HFFc6 (cell line): Measurements from ENCODE around the gene RHOBTB3. TPM values are rescaled to one million over a fixed set of nuclear protein-coding genes. Genes with fewer than 3 reads are reported as not detected.
A peak's percentile ranks its signal among the peaks of the same experiment; 100 is the strongest.

Experiments
- DNase-seq: peaks from one replicate; pipeline ENCODE4 v3.0.0-alpha.2; 2018
- H3K27ac Mint-ChIP-seq: 2 replicates; pipeline ENCODE4 v1.8.0; 2020; ENCODE audit warnings: mild to moderate bottlenecking, mixed read lengths
- H3K27me3 Mint-ChIP-seq: 2 replicates; pipeline ENCODE4 v1.8.0; 2021; ENCODE audit warnings: mild to moderate bottlenecking, moderate library complexity, mixed read lengths; ENCODE audit not compliant: insufficient read depth
- H3K36me3 Mint-ChIP-seq: 2 replicates; pipeline ENCODE4 v1.8.0; 2021; ENCODE audit warnings: low read depth, mixed read lengths
- H3K4me1 Mint-ChIP-seq: 2 replicates; pipeline ENCODE4 v1.8.0; 2020; ENCODE audit warnings: low read depth, mixed read lengths
- H3K4me3 Mint-ChIP-seq: 2 replicates; pipeline ENCODE4 v1.8.0; 2020; ENCODE audit warnings: mild to moderate bottlenecking, moderate library complexity, mixed read lengths
- H3K9me3 Mint-ChIP-seq: 2 replicates; pipeline ENCODE4 v1.8.0; 2020; ENCODE audit warnings: mild to moderate bottlenecking, mixed read lengths
- CTCF ChIP-seq: fragments of 200-600 bp; sonication (generic); IDR thresholded peaks from 2 replicates; pipeline ENCODE4 v1.5.0; 2021; ENCODE audit warnings: antibody characterized with exemption, mild to moderate bottlenecking
- total RNA-seq, 6 experiments: library from RNA; stranded (reverse); fragmentation: NEBNext Ultra II Directional; extraction: Animal tissue kit (Norgen Biotek cat#: 25700); gene quantifications; 2 replicates in 1 of 6; 3 replicates in 5 of 6; pipeline ENCODE4 v1.2.3, GENCODE V29; 2021

Gene RHOBTB3
- total RNA-seq, 6 experiments from 2014 or later, result 110 to 184 (median 160) TPM

GRCh38 chr5:95725071-95725820 lies 5.9 kb upstream of the RHOBTB3 start:
- DNase-seq, result no peak
- no peaks in the 10 kb centered on the region for H3K36me3 Mint-ChIP-seq
- H3K27ac Mint-ChIP-seq, result peak overlapping the region; percentile 63
- H3K9me3 Mint-ChIP-seq, result no peaks in the 10 kb centered on the region
- H3K4me3 Mint-ChIP-seq, result peak overlapping the region; percentile 64
- no peak for TF ChIP-seq CTCF
- H3K27me3 Mint-ChIP-seq, result no peaks in the 10 kb centered on the region; the same call in 1 of the 2 replicates
- peaks cover 93% of the 10 kb centered on the region for H3K4me1 Mint-ChIP-seq

GRCh38 chr5:95725937-95726810 lies 5.0 kb upstream of the RHOBTB3 start:
- Mint-ChIP-seq H3K27me3 (no peaks in the 10 kb centered on the region; the same call in 1 of the 2 replicates), H3K9me3 (no peaks in the 10 kb centered on the region), H3K4me3 (peak overlapping the region; percentile 64), H3K4me1 (peaks cover 93% of the 10 kb centered on the region), H3K36me3 (no peaks in the 10 kb centered on the region), H3K27ac (peak overlapping the region; percentile 63)
- no peak for DNase-seq
- no peak for TF ChIP-seq CTCF

- DNase-seq, result no peak
- Mint-ChIP-seq H3K27ac (peak overlapping the region; percentile 62), H3K36me3 (peaks cover 3% of the 10 kb centered on the region), H3K4me3 (peak overlapping the region; percentile 64), H3K4me1 (peaks cover 84% of the 10 kb centered on the region), H3K9me3 (no peaks in the 10 kb centered on the region), H3K27me3 (no peaks in the 10 kb centered on the region; the same call in 1 of the 2 replicates)
- no peak for TF ChIP-seq CTCF
Measured at GRCh38 chr5:95726811-95727763, 4.0 kb upstream of the RHOBTB3 start.

- Mint-ChIP-seq H3K27ac (no peak overlapping the region; the same call in 1 of the 2 replicates), H3K27me3 (peaks cover 2% of the 10 kb centered on the region; the same call in 1 of the 2 replicates), H3K4me1 (peaks cover 81% of the 10 kb centered on the region), H3K9me3 (no peaks in the 10 kb centered on the region), H3K36me3 (peaks cover 10% of the 10 kb centered on the region), H3K4me3 (no peak overlapping the region)
- DNase-seq, result no peak
- TF ChIP-seq CTCF, result no peak
Measured at GRCh38 chr5:95727764-95728191, 3.4 kb upstream of the RHOBTB3 start.
